ENCODE measurements around the gene TEX19. TPM values are rescaled to one million over a fixed set of nuclear protein-coding genes. Genes with fewer than 3 reads are reported as not detected.

Gene TEX19
- total RNA-seq (2021) (0.24 and 0.28 TPM in 2 replicates), Bru-seq, nascent RNA (not detected), BruChase-seq, experiment 1, labeled RNA remaining after a 2-hour chase (not detected), BruChase-seq, experiment 2, labeled RNA remaining after a 6-hour chase (percentile 11 among the genes with signal in this experiment)
- long read RNA-seq, partial matches to known transcripts: 0 of 1 reads
- long read RNA-seq, other reads (novel, unspliced or antisense): 1 of 1 reads

- POLR2A ChIA-PET (ENCODE audit: unreplicated experiment): no interaction called here
- Histone ChIP-seq H3K4me1 (replicated peaks; ENCODE audit: insufficient read depth) (no peaks in the 10 kb centered on the region), H4K20me1 (ENCODE audit: insufficient read depth) (no peaks in the 10 kb centered on the region), H3K27ac (no peak within 1 kb of the TSS), H3K9me2 (ENCODE audit: insufficient read depth) (no peaks in the 10 kb centered on the region), H3K4me2 (no peak within 1 kb of the TSS), H3K9me3 (ENCODE audit: insufficient read depth, low read depth) (no peaks in the 10 kb centered on the region), H2AFZ (no peak within 1 kb of the TSS), H3K79me2 (ENCODE audit: low read depth) (no peaks in the 10 kb centered on the region), H3K4me3 (no peak within 1 kb of the TSS), H3F3A (ENCODE audit: insufficient read depth, low read depth) (peaks cover 8% of the 10 kb centered on the region), H3K36me3 (ENCODE audit: low read depth) (no peaks in the 10 kb centered on the region), H3K27me3 (ENCODE audit: insufficient read depth, low read depth) (no peaks in the 10 kb centered on the region)
- TF ChIP-seq EZH2 (IDR thresholded peaks at IDR 0.05; ENCODE audit: low read depth): no peak
- no peak for TF ChIP-seq CTCF (conservative IDR thresholded peaks at IDR 0.05)
- CTCF ChIA-PET: no interaction called here
- BruUV-seq (replicated peaks): no TSS peak
- intact Hi-C loops (cut with micrococcal nuclease; ENCODE audit: unreplicated experiment): loop anchor here (10.0 kb wide), 3 partner anchors 136 to 526 kb away; no protein-coding TSS in a partner anchor
- DNase-seq: no peak
Observed at GRCh38 chr17:82358465-82359350, at the start of gene TEX19. Gene TEX19 (plus strand): TSS chr17:82359247. CDS start chr17:82362151, 2,904 bp downstream.

- Histone ChIP-seq H3K27me3 (ENCODE audit: insufficient read depth, low read depth) (peaks cover 6% of the 10 kb centered on the region; the same call in 1 of the 2 replicates), H3K4me3 (no peak overlapping the region), H4K20me1 (ENCODE audit: insufficient read depth) (no peaks in the 10 kb centered on the region), H2AFZ (no peak overlapping the region), H3K27ac (no peak overlapping the region), H3K9me2 (ENCODE audit: insufficient read depth) (no peaks in the 10 kb centered on the region), H3K36me3 (ENCODE audit: low read depth) (no peaks in the 10 kb centered on the region), H3F3A (ENCODE audit: insufficient read depth, low read depth) (no peaks in the 10 kb centered on the region), H3K4me2 (no peak overlapping the region), H3K9me3 (ENCODE audit: insufficient read depth, low read depth) (no peaks in the 10 kb centered on the region), H3K4me1 (replicated peaks; ENCODE audit: insufficient read depth) (no peaks in the 10 kb centered on the region), H3K79me2 (ENCODE audit: low read depth) (no peaks in the 10 kb centered on the region)
- CTCF ChIA-PET: no interaction called here
- BruUV-seq (replicated peaks): no TSS peak
- intact Hi-C loops (cut with micrococcal nuclease; ENCODE audit: unreplicated experiment): no loop called here
- POLR2A ChIA-PET (ENCODE audit: unreplicated experiment): no interaction called here
- DNase-seq: no peak
- no peak for TF ChIP-seq CTCF (conservative IDR thresholded peaks at IDR 0.05)
- no peak for TF ChIP-seq EZH2 (IDR thresholded peaks at IDR 0.05; ENCODE audit: low read depth)
Observed at GRCh38 chr17:82309656-82310570, 49.1 kb upstream of the TEX19 start.

GRCh38 chr17:82310877-82311276, 48.2 kb upstream of the TEX19 start:
- no peak overlapping the region for H3K4me3 ChIP-seq
- H3K9me2 ChIP-seq (ENCODE audit: insufficient read depth): no peaks in the 10 kb centered on the region
- H3K27ac ChIP-seq: no peak overlapping the region
- H3F3A ChIP-seq (ENCODE audit: insufficient read depth, low read depth): no peaks in the 10 kb centered on the region
- ChIA-PET POLR2A (ENCODE audit: unreplicated experiment) (no interaction called here), CTCF (no interaction called here)
- no peaks in the 10 kb centered on the region for H3K4me1 ChIP-seq (replicated peaks; ENCODE audit: insufficient read depth)
- H3K9me3 ChIP-seq (ENCODE audit: insufficient read depth, low read depth): no peaks in the 10 kb centered on the region
- H3K4me2 ChIP-seq: no peak overlapping the region
- no peaks in the 10 kb centered on the region for H3K36me3 ChIP-seq (ENCODE audit: low read depth)
- TF ChIP-seq EZH2 (IDR thresholded peaks at IDR 0.05; ENCODE audit: low read depth) (no peak), CTCF (conservative IDR thresholded peaks at IDR 0.05) (no peak)
- DNase-seq: no peak
- no peaks in the 10 kb centered on the region for H3K79me2 ChIP-seq (ENCODE audit: low read depth)
- H4K20me1 ChIP-seq (ENCODE audit: insufficient read depth): no peaks in the 10 kb centered on the region
- intact Hi-C loops (cut with micrococcal nuclease; ENCODE audit: unreplicated experiment): no loop called here
- H3K27me3 ChIP-seq (ENCODE audit: insufficient read depth, low read depth): peaks cover 6% of the 10 kb centered on the region; the same call in 1 of the 2 replicates
- H2AFZ ChIP-seq: no peak overlapping the region
- no TSS peak for BruUV-seq (replicated peaks)
